HG03354 (cell line): Measurements from ENCODE around the gene SP3.

Experiments used
- ATAC-seq: cut with Tn5 transposase; IDR thresholded peaks from one replicate; pipeline ENCODE4 v1.9.1; 2021; ENCODE audit warnings: mild to moderate bottlenecking; ENCODE audit not compliant: unreplicated experiment, poor library complexity, severe bottlenecking

SP3 gene

DNA sequence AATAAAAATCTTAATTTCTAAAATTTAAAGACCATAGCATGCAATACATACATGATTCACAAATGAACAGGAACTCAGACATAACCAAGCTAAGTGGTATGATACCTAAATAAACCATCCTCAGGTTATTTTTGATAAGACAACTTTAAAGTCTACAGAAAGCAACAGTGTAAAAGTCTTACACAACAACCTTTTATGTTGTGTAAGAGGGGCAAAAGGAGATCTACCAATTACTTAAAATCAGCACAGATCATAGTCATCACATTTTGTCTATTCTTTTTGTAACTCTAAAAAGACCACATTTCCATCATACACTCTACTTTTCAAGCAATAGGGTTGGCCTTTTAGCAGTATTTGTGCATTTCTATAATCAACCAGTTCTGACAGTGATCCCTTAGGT, 16.3 kb downstream of the SP3 start:
- no peak for ATAC-seq

DNA sequence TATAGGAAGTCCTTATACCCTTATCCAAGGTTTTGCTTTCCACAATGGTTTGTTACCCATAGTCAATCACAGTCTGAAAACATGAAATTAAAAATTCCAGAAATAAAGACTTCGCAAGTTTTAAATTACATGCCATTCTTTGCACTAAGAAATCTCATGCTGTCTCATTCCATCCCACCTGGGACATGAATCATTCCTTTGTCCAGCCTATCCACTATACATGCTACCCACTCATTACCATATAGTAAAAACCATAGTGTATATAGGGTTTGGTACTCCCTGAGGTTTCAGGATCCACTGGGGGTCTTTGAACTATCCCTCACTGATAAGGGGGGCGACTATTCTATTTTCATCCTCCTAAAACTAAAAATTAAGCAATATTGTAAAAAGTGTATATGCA, 17.0 kb downstream of the SP3 start:
- no peak for ATAC-seq

DNA sequence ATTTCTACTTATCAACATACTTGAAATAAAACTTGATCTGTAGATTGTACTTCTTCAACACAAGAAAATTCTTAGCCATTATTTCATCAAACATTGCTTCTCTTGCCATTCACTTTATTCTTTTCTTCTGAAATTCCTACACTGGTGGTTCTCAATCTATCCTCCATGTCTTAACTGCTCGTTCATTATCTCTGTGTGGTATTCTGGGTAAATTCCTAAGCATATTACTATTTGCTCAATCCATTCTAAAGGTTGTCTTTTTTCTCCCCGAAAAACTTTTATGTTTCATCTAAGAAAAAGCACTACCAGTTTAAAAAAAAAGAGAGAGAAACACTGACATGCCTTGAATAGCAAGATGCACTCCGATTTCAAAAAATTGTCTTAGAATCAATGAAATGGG, 18.0 kb downstream of the SP3 start:
- no peak for ATAC-seq

DNA sequence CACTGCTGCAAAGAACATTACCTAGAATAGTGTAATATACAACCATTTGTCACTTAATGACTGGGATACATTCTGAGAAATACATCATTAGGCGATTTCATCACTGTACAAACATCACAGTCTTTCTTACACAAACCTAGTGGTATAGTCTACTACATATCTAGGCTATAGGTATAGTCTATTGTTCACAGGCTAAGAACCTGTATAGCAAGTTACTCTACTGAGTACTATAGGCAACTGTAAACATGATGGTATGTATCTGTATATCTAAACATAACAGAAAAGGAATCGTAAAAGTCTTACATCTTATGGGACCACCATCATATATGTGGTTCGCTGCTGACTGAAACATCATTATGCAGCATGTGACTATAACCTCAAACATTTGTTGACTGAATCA, 21.4 kb downstream of the SP3 start:
- no peak for ATAC-seq

DNA sequence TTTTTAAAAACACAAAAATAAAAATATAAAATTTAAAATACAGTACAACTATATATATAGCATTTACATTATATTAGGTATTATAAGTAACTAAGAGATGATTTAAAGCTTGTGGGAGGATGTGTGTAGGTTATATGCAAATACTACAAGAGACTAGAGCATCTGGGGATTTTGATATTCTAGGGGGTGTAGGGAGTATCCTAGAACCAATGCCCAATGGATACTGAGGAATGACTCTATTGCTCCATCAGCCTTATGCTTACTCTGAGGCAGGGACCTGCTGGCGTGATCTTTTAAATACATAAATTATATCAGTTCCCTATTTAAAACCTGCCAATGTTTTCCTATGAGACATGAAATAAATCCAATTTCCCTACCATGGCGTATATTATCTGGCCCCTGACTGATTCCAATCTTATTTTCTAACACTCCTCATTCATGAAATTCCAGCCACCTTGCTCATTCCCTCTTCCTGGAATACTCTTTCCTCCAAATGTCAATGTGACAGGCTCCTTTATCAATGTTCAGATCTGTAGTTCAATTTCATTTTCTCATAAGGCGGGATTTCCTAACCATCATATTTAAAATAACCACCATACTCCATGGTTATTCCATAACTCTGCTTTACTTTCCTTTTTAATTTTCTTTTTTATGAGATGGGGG, 22.2 kb downstream of the SP3 start:
- ATAC-seq = no peak

DNA sequence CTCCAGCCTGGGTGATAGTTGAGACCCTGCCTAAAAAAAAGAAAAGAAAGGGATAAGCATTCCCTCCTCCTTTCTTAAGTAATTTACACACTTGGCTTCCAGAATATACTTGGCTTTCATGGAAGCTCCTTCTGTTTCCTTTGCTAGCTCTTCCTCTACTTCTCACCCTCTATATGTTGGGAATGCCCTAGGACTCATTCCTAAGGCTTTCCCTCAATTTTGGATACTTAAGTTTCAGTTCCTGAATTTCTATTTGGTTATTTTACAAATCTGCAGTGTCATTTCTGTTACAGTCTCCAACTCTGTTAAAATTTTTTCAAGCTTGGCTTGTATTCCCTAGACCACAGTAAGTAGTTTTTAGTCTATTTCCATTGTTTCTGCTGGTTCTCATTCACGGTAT, 23.6 kb downstream of the SP3 start:
- no peak for ATAC-seq

DNA sequence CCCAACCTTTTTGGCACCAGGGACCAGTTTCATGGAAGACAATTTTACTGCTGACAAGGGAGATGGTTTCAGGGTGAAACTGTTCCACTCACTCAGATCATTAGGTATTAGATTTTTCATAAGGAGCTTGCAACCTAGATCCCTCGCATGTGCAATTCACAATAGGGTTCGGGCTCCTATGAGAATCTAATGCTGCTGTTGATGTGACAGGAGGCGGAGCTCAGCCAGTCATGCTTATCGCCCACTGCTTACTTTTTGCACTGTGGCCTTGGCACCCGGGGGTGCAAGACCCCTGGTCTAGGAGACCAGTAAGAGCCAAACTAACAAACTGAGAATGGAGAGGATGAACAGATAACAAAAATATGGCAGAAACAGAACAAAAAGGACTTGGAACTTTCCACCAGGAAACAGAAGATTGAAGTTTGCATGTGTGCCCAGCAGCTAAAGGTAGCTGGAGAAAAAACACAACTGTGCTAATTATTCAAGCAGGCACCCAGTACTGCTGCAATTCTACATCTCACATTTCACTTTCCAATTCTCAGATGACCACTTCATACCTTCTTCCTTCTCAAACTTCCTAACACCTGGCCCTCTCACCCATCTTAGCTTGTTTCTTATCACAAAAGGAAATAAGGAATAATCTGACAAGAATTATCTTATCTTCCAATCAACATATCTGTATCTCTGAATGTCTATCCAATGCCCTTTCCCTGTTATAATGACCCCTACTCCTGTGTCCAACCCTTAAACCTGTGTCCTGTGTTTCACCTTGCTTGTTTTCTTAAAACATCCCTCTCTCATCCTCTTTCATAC, 24.8 kb downstream of the SP3 start:
- no peak for ATAC-seq

DNA sequence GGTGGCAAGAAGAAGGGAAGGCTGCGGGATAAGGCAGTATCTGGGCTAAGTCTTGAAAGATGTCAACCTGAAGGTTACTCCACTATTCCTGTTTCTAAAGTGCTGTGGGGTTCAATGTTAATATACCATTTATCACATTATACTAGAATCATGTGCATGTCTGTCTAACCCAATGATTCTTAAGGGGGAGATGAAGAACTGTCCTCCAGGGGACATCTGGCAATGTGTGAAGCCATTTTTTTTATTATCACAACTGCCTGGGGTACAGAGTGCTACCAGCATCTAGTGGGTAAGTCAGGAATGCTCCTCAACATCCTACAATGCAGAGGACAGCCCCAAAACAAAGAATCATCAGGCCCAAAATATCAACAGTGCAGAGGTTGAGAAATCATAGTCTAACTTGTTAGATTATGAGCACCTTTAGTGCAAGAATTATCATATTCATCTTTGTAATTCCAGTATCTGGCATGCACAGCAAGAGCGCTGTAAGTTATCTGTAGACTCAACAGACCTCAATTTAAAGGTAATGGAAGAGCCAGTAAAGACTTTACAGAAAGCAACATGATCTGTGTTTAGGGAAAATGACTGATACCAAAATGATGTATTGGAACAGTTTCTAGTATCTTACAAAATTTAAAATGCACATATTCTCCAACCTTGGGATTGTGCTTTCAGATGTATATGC, 26.3 kb downstream of the SP3 start:
- ATAC-seq = no peak

DNA sequence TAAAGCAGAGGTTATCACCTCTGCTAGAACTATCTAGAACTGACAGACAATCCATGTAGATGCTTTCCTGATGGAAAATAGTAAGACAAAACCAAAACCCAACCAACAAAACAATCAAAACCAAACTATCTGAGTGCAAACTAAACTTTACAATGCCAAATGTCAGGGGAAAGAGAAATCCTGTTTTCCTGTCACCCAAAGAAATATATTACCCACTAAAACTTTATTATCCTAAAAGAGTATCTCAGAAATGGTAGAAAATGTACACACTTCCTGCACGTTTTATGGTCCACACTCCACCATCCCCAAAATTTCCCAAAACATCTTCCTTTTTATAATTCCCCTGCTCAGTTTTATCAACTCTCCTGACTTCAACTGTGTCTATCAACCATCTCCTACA, 29.9 kb downstream of the SP3 start:
- no peak for ATAC-seq

DNA sequence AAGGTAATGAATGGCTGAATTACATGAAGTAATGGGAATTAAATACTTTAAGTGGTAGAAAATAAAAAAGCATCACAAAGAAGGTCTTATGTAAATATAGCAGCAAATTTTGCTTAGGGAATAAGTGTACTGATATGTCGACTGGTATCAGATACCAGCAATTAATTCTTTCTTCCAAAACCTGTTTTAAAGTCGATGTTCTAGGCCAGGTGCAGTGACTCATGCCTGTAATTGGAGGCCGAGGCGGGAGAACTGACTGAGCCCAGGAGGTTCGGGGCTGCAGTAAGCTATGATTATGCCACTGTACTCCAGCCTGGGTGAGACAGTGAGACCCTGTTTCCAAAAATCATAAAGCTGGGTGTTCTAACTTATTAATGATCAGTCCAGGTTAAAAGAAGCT, 30.3 kb downstream of the SP3 start:
- ATAC-seq = no peak

DNA sequence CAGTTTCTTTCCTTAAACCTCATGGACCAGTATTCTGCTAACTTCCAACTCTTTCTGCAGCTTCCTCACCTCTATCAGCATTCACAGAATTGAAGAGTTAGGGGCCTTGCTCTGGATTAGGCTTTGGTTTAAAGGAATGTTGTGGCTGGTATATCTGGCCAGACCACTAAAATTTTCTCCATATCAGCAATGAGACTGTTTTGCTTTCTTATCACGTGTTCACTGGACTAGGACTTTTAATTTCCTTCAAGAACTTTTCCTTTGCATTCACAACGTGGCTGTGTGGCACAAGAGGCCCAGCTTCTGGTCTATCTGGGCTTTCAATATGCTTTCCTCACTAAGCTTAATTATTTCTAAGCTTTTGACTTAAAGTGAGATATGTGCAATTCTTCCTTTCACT, 33.4 kb downstream of the SP3 start:
- no peak for ATAC-seq

DNA sequence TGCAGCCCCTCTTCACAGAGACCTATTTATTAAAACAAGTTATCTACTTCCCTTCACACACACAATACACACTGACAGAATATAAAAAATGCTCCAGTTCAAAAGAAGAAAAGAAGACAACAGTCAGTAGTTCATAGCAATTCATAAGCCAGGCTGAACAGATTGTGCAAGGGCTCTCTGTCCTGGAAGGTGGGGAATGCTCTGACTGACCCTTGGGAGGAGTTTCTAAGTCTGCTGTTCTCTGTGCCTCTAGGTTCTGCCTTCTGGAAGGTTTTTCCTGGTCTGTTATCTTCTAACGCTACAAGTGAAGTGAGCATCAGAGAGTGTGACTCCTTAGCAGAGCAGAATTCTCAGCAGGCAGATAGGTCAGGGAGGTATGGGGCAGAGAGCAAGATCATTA, 35.7 kb downstream of the SP3 start:
- ATAC-seq = no peak

DNA sequence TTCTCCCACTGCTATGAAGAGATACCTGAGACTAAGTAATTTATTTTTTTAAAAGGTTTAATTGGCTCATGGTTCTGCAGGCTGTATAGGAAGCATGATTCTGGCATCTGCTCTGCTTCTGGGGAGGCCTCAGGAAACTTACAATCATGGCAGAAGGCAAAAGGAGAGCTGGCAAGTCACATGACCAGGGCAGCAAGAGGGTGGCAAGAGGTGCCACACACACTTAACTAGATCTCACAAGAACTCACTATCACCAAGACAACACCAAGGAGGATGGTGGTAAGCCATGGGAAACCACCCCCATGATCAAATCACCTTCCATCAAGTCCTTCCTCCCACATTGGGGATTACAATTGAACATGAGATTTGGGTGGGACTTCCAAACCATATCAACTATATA, 38.3 kb downstream of the SP3 start:
- ATAC-seq = no peak

DNA sequence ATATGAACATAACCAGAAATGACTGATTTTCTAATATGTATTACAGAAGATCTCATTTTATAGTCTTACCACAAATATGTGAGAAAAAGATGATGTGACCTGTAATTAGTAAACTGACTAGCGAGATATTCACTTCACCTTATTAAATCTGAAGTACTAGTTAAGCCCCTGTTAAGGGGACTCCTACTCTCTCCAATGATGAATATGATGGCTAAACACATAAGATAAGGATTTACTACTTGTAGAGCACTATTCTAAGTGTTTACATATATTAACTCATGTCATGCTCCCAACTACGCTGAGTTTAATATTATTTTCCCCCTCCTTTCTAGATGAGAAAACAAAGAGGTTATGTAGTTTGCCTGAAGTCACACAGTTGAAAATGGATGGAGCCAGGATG, 40.9 kb downstream of the SP3 start:
- ATAC-seq = no peak

DNA sequence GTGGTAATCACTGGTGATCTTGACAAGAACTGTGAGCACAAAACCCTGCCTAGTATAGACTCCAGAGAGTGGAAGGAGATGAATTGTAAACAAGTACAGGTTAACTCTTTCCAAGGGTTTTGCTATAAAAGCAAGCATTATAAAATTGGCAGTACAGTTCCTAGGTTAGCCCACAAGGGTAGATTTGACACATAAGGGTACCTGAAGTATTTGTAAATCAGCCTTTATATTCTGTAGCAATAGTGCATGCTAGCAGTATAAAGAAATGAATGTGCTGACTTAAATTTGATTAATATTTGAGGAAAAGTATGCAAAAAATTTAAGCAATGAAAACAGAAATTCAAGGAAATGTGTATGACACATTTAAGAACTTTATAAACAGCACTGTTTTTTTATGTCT, 42.4 kb downstream of the SP3 start:
- ATAC-seq = no peak

DNA sequence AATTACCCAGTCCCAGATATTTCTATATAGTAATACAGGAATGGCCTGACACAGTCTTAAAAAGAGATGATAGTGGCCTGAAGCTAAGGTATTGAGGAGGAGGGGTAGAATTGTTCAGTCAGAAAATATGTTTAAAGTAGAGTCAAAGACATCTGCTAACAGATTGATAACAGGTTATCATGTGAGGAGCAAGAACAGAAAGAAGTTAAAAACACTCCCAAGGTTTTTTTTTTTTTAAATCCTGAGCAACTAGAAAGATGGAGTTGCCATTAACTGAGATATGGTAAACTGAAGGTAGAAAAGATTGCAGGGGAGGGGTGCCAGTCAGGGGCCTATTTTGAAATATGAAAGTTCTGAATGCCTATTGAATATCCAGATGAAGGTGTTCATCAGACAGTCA, 43.1 kb downstream of the SP3 start:
- no peak for ATAC-seq

DNA sequence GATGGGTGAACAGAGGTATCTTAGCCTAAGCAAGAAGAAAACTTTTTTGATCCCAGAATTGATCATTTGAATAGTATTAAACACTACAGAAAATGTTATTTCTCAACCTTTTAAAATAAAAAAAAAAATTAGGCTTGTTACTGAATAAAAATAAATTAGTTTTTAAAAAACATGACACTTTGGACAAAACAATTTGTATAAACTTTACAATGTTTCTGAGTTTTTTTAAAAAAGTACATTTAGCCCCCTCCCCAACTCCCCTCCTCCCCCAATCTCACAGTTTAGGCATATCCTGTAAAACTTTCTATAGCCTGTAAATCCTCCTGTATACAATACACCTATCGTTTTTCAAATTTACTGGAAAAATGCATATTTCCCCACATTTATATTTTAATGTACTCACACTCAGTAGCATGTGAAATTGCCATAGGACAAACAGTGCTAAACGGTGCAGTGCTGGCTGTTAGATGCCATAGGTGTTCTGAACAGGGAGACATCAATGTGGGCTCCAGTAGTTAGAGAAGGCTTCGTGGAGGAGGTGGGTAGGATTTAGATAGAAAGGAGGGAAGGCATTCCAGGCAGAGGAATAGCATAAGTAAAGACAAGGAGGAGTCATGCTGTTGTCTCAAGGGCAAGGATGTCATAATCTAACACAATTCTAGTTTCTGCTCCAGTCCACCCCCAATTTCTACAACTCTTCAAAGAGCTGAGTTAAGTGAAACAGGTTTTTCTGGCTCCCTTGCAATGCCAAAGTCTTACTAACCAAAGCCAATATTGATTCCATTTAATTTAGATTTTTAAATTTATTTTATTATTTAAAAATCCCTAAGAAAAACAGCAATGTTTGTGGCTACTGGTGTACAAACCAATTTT, 50.9 kb downstream of the SP3 start:
- ATAC-seq = no peak

DNA sequence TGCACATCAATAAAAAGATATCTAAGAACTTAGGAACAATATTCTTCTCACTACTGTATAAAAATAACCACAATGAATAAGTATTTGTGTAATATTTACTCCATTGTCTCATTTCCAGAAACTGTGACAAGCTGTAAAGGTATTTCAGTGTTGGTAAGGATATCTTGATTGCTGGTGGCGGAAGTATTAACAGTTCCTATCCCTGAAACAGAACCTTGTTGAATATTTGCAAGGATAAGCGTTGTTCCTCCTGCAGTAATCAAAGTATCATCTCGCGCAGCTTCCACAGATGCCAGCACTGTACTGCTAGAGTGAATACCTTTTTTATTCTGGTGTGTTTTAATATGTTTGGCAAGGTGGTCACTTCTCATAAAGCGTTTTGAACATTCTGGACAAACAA, 55.3 kb downstream of the SP3 start:
- ATAC-seq = no peak

DNA sequence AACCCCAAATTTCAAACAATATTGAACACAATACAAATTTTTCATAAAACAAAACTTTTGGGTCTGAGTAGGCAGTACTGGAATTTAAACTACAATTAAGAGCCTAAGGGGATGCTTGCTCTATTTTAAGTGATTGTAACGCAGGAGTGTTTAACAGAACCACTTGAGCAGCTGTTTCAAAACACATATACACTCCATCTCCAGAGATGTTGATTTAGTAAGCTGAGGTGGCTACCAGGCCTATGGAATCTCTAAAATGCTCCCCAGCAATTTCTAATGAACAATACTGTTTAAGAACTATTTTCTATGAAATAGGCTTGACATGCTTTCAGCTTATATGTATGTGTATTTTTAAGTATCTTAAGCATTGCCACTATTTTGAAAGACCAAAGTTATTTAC, 58.5 kb downstream of the SP3 start:
- no peak for ATAC-seq
